ENCODE measurements around the gene SHC2. TPM values are rescaled to one million over a fixed set of nuclear protein-coding genes. Genes with fewer than 3 reads are reported as not detected.
A peak's percentile ranks its signal among the peaks of the same experiment; 100 is the strongest.
"Not testable (repeated sequence)": the region's sequence is repeated elsewhere in the genome, so short reads cannot be mapped to it uniquely, and the experiment has no call there.

SHC2 gene
- total RNA-seq, 4 donors from 2014 or later, result 31.5 to 72.8 (median 48.8) TPM

DNA sequence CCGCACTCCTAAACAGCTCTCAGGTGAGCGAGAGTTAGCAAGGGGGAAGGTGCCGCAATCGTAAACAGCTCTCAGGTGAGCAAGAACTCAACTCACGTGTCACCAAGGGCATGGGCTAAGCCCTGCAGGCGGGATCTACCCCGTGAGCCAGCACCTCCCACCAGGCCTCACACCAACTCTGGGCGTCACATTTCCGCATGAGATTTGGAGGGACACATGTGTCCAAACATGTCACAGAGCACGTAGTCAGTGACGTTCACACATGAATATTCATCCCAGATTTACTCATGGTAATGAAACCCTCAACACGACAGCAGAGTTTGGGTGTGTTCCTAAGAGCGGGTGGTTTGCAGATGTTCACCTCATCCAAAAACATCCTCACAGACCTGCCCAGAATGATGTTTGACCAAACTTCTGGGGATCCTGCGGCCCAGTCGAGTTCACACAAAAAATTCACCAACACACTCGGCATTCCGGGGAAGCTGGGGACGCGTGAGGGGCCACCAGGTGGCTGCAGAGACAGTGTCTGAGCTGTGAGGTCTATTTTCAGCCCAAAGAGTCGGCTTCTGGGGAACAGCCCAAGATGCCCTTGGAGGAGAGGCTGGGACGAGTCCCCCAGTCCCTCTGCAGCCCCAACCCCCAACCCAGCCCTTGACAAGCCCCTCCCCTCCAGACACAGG lies 71.4 kb downstream of the SHC2 start:
- Histone ChIP-seq H3K27me3 (no peaks in the 10 kb centered on the region), H3K4me1 (peaks cover 0 to 14% of the 10 kb centered on the region in 2 donors), H3K4me3 (replicated peaks in 1 of 3) (no peak overlapping the region), H3K9me3 (no peaks in the 10 kb centered on the region), H3K36me3 (no peaks in the 10 kb centered on the region), H3K27ac (no peak overlapping the region)
- intact Hi-C loops (cut with DNase I), result no loop called here
- DNase-seq, result peak in 1 of 2 donors; percentile 67
- 40% methylated on average over 14 to 19 of the region's 21 CpGs for WGBS, 2 donors
- TF ChIP-seq, protein P1, sequence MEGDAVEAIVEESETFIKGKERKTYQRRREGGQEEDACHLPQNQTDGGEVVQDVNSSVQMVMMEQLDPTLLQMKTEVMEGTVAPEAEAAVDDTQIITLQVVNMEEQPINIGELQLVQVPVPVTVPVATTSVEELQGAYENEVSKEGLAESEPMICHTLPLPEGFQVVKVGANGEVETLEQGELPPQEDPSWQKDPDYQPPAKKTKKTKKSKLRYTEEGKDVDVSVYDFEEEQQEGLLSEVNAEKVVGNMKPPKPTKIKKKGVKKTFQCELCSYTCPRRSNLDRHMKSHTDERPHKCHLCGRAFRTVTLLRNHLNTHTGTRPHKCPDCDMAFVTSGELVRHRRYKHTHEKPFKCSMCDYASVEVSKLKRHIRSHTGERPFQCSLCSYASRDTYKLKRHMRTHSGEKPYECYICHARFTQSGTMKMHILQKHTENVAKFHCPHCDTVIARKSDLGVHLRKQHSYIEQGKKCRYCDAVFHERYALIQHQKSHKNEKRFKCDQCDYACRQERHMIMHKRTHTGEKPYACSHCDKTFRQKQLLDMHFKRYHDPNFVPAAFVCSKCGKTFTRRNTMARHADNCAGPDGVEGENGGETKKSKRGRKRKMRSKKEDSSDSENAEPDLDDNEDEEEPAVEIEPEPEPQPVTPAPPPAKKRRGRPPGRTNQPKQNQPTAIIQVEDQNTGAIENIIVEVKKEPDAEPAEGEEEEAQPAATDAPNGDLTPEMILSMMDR (IDR thresholded peaks at IDR 0.05), result no peak
- TF ChIP-seq POLR2A (IDR thresholded peaks at IDR 0.05), result no peak

DNA sequence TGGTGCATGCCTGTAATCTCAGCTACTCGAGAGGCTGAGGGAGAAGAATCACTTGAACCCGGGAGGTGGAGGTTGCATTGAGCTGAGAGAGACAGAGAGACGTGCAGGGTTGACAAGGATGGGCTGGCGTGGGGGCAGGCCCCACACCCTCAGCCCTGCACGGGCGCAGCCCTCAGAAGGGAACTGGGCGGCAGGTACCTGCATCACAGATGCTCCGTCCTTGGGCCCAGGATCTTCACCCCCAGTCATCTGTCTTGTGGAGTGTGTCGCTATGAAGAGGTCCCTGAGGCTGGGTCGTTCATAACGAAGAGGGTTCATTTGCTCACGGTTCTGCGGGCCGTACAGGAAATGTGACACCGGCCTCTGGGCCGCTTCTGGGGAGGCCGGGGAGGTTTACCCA lies 72.1 kb downstream of the SHC2 start:
- H3K9me3 ChIP-seq, result no peaks in the 10 kb centered on the region
- no peak for TF ChIP-seq POLR2A (IDR thresholded peaks at IDR 0.05)
- TF ChIP-seq, protein P1 (IDR thresholded peaks at IDR 0.05), result no peak
- WGBS, 2 donors, result 28 to 44% methylated on average over 12 to 16 of the region's 17 CpGs
- no peaks in the 10 kb centered on the region for H3K36me3 ChIP-seq
- no peak overlapping the region for H3K4me3 ChIP-seq (replicated peaks in 1 of 3)
- intact Hi-C loops (cut with DNase I), result no loop called here
- H3K27me3 ChIP-seq, result no peaks in the 10 kb centered on the region
- peaks cover 7 to 21% of the 10 kb centered on the region in 2 donors for H3K4me1 ChIP-seq
- no peak overlapping the region for H3K27ac ChIP-seq
- no peak for DNase-seq

DNA sequence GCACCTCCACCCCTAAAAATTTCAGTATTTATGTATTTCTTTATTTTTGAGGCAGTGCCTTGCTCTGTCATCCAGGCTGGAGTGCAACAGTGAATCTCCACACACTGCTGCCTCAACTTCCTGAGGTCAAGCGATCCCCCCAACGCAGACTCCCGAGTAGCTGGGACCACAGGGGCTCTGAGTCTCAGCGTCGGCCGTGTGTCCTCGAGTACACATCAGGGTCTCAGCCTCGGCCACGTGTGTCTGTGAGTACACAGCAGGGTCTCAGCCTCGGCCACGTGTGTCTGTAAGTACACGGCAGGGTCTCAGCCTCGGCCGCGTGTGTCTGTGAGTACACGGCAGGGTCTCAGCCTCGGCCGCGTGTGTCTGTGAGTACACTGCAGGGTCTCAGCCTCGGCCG lies 73.1 kb downstream of the SHC2 start:
- intact Hi-C loops (cut with DNase I), result no loop called here
- H3K4me1 ChIP-seq, result peaks cover 7 to 24% of the 10 kb centered on the region in 2 donors
- WGBS, 2 donors, result 84 to 88% methylated on average over 12 to 15 of the region's 21 CpGs
- no peaks in the 10 kb centered on the region for H3K36me3 ChIP-seq
- no peak for TF ChIP-seq POLR2A (IDR thresholded peaks at IDR 0.05)
- TF ChIP-seq, protein P1 (IDR thresholded peaks at IDR 0.05), result no peak
- no peaks in the 10 kb centered on the region for H3K27me3 ChIP-seq
- H3K27ac ChIP-seq, result no peak overlapping the region
- no peak overlapping the region for H3K4me3 ChIP-seq (replicated peaks in 1 of 3)
- H3K9me3 ChIP-seq, result no peaks in the 10 kb centered on the region
- no peak for DNase-seq

DNA sequence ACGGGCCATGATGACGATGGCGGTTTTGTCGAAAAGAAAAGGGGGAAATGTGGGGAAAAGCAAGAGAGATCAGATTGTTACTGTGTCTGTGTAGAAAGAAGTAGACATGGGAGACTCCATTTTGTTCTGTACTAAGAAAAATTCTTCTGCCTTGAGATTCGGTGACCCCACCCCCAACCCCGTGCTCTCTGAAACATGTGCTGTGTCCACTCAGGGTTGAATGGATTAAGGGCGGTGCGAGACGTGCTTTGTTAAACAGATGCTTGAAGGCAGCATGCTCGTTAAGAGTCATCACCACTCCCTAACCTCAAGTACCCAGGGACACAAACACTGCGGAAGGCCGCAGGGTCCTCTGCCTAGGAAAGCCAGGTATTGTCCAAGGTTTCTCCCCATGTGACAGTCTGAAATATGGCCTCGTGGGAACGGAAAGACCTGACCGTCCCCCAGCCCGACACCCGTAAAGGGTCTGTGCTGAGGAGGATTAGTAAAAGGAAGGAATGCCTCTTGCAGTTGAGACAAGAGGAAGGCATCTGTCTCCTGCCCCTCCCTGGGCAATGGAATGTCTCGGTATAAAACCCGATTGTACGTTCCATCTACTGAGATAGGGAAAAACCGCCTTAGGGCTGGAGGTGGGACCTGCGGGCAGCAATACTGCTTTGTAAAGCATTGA lies 74.1 kb downstream of the SHC2 start:
- WGBS, 2 donors, result 24 to 38% methylated on average over 11 to 20 of the region's 22 CpGs
- H3K27me3 ChIP-seq; H3K9me3 ChIP-seq; H3K4me3 ChIP-seq (replicated peaks in 1 of 3); H3K27ac ChIP-seq; intact Hi-C loops (cut with DNase I); H3K36me3 ChIP-seq: not testable (repeated sequence)
- peak; percentile 58 to 85 for DNase-seq
- peaks cover 7 to 24% of the 10 kb centered on the region in 2 donors for H3K4me1 ChIP-seq

DNA sequence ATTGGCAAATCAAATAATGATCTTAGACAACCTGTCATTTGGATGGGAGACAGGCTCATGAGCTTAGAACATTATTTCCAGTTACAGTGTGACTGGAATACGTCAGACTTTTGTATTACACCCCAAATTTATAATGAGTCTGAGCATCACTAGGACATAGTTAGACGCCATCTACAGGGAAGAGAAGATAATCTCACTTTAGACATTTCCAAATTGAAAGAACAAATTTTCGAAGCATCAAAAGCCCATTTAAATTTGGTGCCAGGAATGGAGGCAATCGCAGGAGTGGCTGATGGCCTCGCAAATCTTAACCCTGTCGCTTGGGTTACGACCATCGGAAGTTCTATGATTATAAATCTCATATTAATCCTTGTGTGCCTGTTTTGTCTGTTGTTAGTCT lies 74.6 kb downstream of the SHC2 start:
- H3K27me3 ChIP-seq; H3K4me3 ChIP-seq (replicated peaks in 1 of 3); intact Hi-C loops (cut with DNase I); H3K27ac ChIP-seq; H3K9me3 ChIP-seq; DNase-seq; H3K36me3 ChIP-seq: not testable (repeated sequence)
- 61 to 81% methylated on average over 8 of the region's 8 CpGs for WGBS, 2 donors
- peaks cover 7 to 24% of the 10 kb centered on the region in 2 donors for H3K4me1 ChIP-seq

DNA sequence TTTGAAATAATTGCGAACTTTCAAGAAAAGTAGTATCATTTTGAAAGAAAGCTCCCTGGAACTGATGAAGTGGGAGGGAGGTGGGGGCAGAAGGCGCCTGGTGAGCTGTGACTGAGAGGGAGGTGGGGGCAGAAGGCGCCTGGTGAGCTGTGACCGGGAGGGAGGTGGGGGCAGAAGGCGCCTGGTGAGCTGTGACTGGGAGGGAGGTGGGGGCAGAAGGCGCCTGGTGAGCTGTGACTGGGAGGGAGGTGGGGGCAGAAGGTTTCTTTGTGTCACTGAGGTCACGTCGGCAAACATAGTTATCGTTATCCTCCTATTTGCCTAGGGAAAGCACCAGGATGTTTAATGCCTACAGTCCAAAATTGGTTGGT lies 76.0 kb downstream of the SHC2 start:
- intact Hi-C loops (cut with DNase I), result no loop called here
- peak; percentile 25 to 77 for DNase-seq
- H3K36me3 ChIP-seq, result no peaks in the 10 kb centered on the region
- H3K9me3 ChIP-seq, result no peaks in the 10 kb centered on the region
- no peak overlapping the region for H3K4me3 ChIP-seq (replicated peaks in 1 of 3)
- WGBS, 2 donors, result 44 to 54% methylated on average over 9 of the region's 9 CpGs
- peaks cover 7 to 24% of the 10 kb centered on the region in 2 donors for H3K4me1 ChIP-seq
- no peaks in the 10 kb centered on the region for H3K27me3 ChIP-seq
- TF ChIP-seq, protein P1 (IDR thresholded peaks at IDR 0.05), result no peak
- TF ChIP-seq POLR2A (IDR thresholded peaks at IDR 0.05), result no peak
- H3K27ac ChIP-seq, result peak overlapping the region in 2 of 3 donors; percentile 3 to 32

Measured in thyroid gland (tissue), 4 donors.